DMS114 treated with DMSO at 0.1 percent for 48 hours (cell line): Measurements from ENCODE around the gene AVPI1.
"Not testable (repeated sequence)": the region's sequence is repeated elsewhere in the genome, so short reads cannot be mapped to it uniquely, and the experiment has no call there.

ENCODE experiments used
- DNase-seq: peaks from one replicate; lab custom pipeline; 2025; ENCODE audit not compliant: unreplicated experiment; lab: John Stamatoyannopoulos, UW

The AVPI1 gene

DNA sequence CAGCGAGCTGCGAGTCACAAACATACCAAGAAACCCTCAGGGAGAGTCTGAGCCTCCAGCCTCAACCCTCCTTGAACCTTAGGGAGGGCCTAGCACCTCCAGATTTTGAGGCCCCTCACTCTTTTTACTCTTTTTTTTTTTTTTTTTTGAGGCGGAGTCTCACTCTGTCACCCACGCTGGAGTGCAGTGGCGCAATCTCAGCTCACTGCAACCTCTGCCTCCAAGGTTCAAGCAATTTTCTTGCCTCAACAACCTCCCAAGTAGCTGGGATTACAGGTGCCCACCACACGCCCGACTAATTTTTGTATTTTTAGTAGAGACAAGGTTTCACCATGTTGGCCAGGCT is 2.7 kb downstream of the AVPI1 start:
- DNase-seq = not testable (repeated sequence)

DNA sequence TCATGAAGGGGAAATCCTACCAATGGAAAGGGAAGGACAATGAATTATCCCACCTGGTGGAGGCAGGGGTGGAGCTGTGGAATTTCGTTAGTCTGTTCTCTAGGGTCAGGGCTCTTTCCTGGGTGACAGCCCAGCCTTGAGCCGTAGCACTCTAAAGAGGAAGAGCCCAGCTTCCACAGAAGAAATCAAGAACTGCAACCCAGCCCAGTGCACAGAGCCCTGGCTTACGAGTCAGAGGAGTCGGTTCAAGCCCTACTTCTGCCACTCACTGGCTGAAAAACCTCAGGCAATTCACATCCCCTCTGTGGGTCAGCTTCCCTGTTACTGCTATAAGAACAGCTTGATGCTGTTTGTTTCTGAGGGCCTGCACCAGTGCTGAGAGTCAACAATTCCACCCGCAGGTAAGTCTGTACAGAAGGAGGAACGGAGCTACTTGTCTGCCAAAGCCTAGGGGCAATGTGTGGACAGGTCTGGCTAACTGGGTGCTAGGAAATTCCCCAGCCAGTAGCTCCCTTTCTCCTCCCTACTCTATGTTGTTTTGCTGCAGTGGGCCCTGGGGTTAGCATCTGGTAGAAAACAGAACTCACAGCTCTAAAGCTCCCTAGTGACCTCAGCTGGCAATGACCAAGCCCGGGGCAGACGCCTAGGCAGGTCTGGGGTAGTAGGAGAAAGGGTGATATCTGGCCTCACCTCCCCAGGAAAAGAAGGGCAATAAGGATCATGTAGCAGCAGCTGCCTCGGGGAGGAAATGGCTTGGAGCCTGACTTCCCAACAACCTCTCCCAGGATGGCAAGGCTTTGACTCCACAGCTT is 3.3 kb downstream of the AVPI1 start:
- DNase-seq = no peak

DNA sequence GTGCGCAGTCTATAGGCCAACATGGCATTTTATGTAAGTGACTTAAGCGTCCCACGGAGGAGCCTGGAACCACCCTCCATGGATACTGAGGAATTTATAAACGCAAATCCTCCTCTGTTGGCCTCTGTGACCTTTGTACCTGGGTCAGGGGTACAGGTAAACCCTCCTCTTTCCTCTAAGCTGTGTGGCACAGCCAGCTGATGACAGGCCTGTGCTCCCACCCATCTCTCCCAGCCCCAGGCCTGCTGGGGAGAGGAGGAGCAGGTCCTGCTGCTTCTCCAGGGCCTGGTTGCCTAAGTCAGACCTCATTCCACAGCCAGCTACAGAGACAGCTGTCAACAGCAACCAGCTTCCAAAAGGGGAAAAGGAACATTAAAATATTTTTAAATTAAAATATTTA is 5.0 kb downstream of the AVPI1 start:
- DNase-seq = no peak

DNA sequence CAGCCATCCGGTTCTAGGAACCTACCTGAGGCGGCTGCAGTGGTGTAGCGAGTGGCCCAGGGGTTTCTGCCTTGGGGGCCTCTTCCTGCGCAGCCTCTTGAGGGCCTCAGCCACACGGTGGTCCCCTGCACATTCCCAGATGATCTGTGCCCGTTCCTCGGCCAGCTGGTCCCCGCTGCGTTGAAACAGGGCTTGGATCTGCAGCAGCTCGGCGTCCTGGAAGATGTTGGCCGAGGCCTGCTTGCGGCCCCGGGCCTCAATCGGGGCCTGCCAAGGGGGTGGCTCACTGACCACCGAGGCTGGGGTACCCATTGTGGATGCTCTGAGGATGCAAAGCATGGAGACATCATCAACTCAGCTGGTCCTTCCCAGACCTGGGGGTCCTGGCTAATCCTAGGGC is 7.4 kb downstream of the AVPI1 start:
- DNase-seq = no peak

DNA sequence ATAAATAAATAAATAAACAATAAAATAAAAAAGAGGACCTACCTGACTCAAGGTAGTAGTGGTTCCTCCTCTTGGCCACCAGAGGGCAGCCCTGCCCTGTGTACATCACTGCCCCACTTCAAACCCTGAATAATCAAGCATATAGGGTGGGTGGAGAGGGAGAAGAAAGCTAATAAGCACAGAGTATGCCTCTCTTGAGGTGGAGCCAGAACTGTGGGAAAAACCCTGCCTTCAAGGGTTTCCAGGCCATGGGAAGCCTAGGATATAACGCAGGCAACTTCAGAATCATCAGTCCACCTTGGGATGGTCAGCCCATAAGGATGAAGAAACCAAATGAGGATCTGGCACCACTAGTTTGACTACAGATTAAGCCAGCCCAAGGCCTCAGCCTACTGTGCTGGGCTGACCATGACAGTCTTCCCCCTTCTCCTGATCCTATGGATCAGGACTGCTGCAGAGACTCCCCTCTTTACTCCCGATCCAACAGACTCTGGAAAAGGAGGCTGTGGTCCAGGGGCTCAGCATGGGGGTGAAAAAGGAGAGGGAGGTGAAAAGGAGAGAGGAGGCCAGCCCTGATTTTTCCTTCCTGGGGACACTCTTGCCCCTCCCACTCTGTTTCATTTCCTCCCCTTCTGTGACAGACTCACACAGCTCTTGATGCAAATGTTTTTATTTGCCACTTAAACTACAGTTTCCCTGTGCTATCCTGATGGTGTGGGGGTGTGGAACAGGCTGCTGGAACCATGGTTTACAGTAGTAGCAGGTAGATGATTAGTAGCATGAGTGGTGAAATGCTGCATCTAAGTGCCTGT is 10.1 kb downstream of the AVPI1 start:
- DNase-seq = peak; percentile 39

DNA sequence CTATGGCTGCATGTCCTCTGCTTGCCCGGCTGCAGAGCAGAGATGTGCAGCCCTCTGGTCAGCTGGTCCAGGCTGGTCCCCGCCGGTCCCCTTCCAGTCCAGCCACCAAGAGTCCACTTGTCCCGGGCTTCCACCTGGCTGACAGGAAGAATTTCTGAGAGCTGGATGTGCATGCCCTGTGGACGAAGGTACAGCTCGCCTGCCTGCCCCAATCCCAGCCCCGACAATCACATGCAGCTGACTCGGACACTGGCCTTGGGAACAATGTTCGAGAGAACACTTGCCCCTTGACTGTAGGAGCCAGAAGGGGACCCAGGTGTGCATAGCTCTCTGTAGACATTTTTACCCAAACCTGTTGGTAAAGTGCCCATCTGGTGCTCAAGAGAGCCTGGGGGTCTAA is 11.8 kb downstream of the AVPI1 start:
- DNase-seq = no peak

DNA sequence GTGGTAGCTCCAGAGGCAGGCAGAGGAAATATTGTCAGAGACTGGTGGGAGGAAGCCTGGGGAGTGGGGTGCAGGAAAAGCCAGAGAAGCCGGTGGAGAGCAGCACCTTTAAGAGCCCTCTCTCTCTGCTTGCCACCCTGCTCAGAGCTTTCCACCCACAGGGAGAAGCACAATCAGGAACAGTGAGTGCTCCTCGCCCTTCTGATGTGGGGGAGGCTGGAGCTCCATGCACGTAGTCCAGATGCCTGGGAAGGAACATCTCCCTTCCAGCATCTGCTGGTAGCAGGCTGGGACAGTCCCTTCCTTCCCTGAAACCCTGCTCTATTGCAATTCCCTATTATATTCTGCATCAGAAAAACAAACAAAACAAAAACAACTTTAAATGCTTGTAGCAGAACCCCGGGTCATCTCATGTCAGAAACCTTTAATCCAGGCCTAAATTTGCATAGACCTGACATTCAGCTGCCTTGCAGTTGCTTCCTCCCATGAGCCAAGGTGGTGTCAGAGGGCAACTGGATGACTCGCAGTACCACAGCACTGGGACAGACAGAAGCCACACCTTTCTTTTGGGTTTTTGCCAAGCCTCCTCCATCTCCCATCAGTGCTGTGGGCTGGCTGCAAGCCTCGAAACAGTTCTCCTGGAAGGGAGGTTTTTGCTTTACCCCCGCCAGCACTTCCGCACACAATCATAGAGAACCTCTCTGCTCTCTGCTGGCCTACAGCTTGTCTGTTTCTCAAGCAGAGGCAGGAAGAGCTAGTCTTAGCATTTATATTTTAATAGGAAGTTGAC is 13.1 kb downstream of the AVPI1 start:
- DNase-seq = no peak

DNA sequence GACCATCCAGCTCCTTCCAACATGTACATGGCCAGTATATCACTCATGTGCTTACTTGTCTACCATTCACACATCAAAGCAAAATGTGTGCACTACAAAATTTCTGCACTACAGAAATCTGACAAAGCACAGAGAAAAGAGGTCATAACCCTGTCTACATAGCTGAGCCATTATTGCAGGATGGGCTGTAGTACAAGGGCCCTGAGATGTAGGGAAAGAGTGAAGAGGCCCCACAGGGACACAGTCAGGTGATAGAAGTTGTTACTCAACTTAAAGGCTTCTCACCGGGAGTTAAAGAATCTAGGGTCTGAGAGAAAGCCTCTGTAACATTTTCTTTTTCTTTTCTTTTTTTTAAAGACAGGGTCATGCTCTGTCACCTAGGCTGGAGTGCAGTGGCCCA is 17.5 kb downstream of the AVPI1 start:
- DNase-seq = no peak

DNA sequence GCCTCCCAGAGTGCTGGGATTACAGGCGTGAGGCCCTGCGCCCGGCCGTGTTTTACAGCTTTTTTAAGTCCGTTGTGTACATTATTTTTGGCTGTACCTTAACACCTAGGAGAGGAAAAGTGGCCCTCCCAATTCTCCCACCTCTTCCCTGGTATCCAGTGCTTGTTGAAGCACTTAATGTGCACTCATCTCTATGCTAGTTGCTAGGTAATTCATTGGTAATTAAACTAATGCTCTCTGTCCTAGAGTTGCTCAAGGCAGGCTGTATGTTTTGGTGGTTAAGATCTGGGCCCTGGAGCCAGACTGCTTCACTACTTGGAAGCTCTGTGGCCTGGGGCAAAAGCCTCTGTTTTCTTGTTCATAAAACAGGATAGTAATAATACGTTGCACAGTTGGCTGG is 19.6 kb downstream of the AVPI1 start:
- DNase-seq = no peak

DNA sequence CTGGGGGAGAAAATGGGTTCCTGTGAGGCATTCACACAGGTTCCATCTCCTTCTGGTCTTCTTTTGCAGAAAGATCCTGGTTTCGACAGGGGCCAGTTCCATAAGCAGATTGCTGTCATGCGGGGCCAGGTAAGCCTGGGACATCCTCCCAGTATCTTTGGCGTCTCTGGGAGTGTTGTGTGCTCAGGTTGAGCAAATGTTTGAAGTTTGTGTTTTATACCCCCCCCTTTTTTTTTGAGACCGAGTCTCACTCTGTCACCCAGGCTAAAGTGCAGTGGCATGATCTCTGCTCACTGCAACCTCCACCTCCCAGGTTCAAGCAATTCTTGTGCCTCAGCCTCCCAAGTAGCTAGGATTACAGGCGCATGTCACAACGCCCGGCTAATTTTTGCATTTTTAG is 20.0 kb downstream of the AVPI1 start:
- DNase-seq = no peak

DNA sequence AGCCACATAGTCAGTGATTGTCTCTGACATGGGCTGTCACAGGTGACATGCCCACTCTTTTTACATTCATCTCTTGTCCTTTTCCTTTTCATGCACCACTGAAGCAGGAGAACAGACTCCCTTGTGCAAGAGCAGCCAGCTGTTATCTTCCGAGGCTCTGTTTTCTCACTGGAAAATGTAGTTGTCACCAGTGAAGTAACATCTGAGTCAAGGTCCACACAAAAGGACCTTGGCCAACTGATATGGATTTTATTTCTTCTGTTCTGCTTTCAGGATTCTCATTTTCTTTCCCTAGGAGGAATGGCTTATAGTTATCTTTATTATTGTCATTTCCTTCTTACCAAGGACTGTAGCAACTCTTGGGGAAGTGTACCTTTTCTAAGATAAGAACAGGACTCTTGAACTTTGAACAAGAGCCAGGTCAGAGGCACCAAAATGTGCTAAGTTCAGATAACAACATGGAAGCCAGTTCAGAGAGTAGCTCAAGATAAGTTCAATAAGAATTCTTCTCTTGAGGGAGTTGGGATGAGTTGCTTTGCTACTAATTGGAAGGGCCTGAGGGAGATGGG is 22.7 kb downstream of the AVPI1 start:
- DNase-seq = no peak

DNA sequence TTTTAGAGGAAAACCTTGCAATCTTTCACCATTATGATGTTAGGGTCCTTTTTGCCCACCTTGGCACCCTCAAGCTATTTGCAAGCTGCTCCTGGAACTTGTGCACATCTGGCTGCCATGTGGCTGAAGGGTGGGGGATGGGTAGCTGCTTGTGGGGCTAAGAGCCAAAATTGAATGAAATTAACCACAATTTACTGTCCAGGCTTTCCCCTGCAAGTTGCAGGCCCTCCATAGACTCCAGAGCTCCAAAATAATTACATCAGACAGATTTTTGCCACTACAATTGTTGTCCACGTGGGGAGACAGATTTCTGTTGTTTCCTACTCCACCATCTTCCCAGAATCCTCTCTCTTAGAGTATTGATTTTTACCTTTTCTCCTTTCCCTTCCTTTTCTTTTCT is 27.5 kb downstream of the AVPI1 start:
- DNase-seq = no peak

DNA sequence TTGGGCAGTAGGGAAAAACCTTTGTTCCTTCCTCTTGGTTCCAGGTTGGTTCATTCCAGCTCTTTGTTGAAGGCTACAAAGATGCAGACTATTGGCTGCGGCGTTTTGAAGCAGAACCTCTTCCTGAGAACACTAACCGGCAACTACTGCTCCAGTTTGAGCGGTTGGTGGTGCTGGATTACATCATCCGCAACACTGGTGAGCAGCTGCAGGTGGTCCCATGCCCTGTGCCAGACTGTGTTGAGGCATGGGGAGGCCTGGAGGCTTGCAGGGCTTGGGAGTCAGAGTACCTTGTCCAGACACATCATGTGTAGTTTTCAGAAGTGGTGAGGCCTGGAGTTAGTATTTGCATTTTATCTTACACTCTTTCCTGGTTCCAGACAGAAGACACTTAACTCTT is 30.3 kb downstream of the AVPI1 start:
- DNase-seq = no peak

DNA sequence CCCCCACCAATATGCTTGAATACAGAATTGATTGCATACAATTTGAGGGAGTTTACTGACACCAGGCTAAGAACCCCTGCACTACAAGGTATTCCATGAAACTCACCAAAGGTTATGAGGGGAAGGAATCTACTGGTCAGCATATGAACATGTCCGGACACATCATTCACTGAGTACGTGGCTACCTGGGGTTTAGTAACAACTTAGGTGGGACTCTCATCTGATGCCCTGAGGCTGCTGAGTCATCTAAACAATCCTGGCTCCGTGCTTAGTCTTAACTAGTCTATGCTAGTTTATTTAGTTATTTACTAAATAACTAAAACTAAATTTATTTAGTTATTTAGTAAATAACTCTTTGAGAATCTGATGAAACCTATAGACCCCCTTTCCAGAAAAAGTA is 35.3 kb downstream of the AVPI1 start:
- DNase-seq = no peak

DNA sequence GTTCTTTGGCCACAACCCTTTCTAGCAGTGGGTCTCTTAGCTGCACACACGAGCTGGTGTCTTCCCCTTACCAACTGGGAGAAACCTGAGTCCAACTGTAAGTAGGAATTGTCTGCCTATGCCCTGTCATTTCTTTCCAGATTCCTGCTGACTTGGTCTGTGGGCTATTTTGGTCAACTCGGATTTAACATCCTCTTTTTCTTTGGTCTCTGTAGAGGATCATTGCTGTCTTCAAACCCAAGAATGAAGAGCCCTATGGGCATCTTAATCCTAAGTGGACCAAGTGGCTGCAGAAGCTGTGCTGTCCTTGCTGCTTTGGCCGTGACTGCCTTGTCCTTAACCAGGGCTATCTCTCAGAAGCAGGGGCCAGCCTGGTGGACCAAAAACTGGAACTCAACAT is 36.3 kb downstream of the AVPI1 start:
- no peak for DNase-seq

DNA sequence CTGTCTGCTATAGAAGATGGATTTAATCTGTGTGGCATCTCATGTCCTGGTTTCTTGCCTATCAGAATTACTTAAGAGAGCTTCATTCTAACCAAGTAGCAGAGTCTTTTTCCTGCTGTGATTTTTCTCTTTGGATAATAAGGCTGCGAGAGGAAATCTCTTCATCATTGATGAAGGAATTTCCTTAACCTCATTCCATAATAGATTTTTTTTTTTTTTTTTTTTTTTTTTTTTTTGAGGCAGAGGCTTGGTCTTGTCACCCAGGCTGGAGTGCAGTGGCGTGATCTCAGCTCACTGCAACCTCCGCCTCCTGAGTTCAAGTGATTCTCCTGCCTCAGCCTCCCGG is 37.7 kb downstream of the AVPI1 start:
- not testable (repeated sequence) for DNase-seq

DNA sequence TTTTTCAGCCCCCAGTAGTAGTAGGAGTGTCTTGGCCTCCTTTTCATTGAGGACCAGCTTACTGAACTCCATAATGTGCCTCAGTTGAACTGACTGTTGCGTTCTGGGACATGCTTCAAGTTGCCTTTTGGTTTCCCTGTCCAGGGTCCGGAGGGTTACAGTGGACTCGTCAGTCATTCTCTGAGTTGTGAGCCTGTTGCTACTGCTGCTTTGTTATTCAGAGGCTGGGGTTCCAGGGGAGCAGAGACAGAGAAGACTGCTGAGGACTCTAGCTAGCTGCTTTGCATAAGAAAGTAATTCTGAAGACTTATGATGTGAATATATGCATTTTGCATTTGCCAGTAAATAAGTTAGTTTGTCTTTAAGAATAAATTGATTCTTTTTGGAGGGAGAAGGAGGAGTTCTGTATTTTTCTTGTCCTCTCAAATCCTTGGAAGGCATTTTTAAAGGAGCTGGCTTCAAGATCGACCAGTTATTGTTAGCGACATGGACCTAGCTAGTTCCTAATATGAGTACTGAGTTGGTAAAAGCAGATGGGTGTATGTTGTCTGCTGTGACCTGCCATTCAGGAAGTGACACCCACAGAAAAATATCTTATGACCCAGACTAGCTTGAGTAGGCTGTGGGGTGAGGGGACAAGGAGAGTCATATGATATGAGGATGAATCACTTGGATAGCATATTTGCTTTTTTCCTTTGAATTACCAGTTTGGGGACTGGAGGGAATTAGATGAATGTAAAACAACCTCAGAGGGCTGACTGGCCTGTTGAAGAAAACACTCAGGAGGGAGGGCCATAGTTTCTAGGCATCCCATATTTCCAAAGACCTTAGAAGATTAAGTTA is 38.3 kb downstream of the AVPI1 start:
- no peak for DNase-seq

DNA sequence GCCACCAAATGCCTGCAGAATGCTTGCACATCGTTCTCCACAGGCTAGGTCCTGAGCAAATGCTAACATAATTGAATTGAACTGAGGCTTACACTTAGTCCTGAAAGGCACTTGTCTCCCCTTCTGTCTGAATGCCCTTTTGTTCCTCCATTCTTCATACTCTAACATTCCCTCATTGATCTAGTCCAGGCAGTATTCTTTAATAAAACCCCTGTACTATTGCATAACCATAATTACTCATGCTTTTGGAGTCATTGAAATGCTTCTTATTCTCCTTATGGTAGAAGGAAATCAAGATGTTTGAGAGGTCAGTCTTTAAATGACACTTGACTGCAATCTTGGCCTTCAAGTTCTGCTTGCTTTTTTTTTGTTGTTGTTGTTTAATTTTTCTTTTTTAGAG is 39.5 kb downstream of the AVPI1 start:
- DNase-seq = no peak

DNA sequence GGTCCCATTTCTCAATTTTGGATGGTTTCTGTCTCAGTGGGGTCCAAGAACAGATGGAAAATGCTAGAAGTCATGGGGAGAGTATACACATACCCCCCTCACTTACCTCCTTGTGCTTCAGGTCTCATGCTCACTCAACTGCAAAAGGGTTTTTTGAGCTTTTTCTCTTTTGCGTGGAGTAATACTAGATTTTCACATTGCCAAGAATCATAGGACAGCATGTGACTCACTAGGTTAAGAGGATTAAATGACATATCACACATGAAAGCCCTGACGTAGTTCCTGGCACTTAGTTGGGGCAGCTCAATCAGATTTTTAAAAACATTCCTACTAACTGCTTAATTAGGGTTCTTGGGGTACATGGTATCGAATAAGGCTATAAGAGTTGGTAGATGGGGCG is 42.1 kb downstream of the AVPI1 start:
- no peak for DNase-seq

DNA sequence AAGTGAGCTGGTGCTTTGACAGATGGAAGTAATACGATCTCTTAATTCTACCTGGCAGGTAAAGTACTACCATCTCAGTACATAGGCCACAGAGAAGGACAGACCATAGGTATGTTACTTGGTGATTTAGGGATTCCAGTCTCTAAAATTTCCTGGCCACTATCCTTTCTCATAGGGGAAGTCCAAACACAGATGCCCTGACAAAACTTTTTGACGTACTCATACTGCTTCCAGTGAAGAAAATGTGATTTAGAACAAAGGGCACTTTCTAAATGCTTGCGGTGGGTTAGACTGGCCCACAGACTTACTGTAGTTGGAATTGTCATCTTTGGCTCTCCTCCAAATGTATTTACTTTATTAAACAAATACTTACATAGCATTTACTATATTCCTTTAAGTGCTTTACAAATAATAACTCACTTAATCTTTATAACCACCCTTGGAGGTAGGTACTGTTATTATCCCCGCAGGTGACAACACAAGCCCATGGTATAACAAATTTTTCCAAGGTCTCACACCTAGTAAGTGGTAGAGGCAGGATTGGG is 43.5 kb downstream of the AVPI1 start:
- no peak for DNase-seq
